ENCODE data around the gene GPR3. TPM values are rescaled to one million over a fixed set of nuclear protein-coding genes. Genes with fewer than 3 reads are reported as not detected.

Gene GPR3
- total RNA-seq, 4 donors from 2014 or later, result not detected

DNA sequence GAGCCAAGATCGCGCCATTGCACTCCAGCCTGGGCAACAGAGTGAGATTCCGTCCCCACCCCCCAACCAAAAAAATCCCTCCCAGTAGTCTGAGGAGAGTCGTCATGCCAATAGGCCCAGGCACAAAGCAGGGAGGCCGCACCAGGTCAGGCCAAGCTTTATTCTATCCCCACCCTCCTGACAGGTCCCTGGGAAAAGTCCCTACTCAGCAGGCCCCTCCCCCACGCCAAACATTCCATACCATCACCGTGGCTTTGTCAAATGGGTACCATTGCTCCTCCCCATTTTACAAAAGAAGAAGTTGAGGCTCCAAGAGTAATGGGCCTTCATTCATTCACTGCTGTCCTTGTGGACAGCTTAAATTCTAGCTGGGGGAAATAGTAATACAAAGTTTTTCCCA, 5.3 kb downstream of the GPR3 start:
- H3K4me1 ChIP-seq, result peaks cover 0 to 21% (median 8%) of the 10 kb centered on the region in 4 donors
- no peak for DNase-seq
- TF ChIP-seq POLR2A (IDR thresholded peaks at IDR 0.05), result no peak
- TF ChIP-seq CTCF (IDR thresholded peaks at IDR 0.05), result no peak

DNA sequence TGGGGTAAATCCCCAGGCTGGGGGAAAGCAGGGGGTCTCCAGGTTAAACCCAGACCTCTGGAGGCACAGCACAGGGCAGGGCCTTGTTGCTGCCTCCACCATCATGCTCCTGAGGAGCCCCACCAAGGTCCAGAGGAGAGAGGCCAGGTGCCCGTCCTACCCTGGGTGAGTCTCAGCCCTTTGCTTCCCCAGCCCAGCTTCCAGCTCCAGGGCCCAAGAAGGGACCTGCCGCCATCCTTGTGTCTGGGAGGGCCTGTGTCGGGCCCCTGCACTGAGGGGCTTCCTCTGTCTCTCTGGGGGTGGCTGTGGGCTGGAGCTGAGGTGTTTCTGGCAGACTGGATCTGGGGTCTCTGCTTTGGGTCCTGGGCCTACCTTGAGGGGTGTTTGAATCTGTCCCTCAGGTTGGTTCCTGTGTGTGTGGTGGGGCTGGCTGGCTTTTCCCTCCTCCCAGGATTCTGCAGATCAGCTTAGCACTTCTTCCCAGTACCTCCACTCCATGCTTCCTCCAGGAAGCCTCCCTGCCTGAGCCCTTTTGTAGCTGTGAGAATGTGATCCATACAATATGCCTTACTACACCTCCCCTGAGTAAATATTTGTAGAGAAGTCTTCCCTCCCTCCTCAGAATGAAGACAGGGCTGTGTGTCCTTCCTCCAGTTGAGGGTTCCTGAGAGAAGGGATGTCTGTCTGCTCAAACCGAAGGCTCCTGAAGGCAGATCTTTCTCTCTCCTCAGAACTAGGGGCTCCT, 6.2 kb downstream of the GPR3 start:
- no peaks in the 10 kb centered on the region for H3K9me3 ChIP-seq
- TF ChIP-seq POLR2A (IDR thresholded peaks at IDR 0.05) (no peak), CTCF (IDR thresholded peaks at IDR 0.05) (no peak)
- H3K4me1 ChIP-seq, result peaks cover 3 to 25% (median 10%) of the 10 kb centered on the region in 4 donors
- no peaks in the 10 kb centered on the region for H3K36me3 ChIP-seq
- no peak overlapping the region for H3K27ac ChIP-seq
- no peak for DNase-seq
- H3K4me3 ChIP-seq, result no peak overlapping the region
- no peaks in the 10 kb centered on the region for H3K27me3 ChIP-seq

More for the DNA sequence above, 5.3 kb downstream of the GPR3 start:
- Histone ChIP-seq H3K27me3 (no peaks in the 10 kb centered on the region), H3K9me3 (no peaks in the 10 kb centered on the region), H3K27ac (no peak overlapping the region), H3K4me3 (no peak overlapping the region), H3K36me3 (no peaks in the 10 kb centered on the region)

GRCh38 chr1:27399251-27400025, 7.0 kb downstream of the GPR3 start:
- DNase-seq, result no peak
- no peak overlapping the region for H3K27ac ChIP-seq

DNA sequence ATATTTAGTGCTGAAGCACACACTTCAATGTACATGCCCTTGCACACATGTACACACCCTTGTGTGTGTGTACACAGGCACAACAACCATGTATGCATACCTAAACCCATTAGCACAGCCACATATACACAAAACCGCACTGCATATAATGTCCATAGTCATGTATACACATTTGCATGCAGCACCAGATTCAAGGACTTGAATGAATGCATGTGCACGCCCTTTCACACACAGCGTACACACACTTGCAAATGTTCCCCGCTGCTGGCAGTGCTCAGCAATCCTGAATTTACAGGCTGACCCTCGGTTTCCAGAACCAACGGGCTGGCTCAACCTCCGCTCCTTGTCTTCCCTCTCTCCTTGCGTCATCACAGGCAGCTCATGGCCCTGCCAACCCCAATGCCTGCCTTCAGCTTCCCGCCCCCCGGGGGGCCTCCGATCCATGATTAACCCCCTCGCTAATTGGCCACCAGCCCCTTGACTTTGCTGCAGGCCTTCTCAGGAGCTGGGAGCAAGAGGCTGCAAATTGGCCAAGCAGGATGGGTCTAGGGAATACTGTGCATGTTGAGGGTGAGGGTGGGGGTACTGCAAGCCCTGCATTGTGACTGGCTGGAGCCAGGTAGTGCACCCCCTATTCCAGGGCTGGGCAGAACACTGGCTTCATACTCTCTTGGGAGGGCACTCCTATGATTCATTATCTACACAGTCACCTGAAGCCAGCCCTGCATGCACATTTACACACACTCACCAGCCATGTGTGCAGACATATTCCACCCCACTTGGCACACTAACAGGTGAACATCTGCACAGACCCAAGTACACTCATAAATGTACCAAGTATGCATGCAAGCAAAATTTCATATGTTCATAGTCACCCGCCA, 7.9 kb downstream of the GPR3 start:
- Histone ChIP-seq H3K27ac (no peak overlapping the region), H3K36me3 (no peaks in the 10 kb centered on the region), H3K4me1 (peaks cover 3 to 34% (median 16%) of the 10 kb centered on the region in 4 donors), H3K27me3 (no peaks in the 10 kb centered on the region), H3K4me3 (no peak overlapping the region), H3K9me3 (no peaks in the 10 kb centered on the region)
- DNase-seq, result no peak
- TF ChIP-seq CTCF (IDR thresholded peaks at IDR 0.05) (no peak), POLR2A (IDR thresholded peaks at IDR 0.05) (no peak)

More at GRCh38 chr1:27399251-27400025, 7.0 kb downstream of the GPR3 start:
- TF ChIP-seq POLR2A (IDR thresholded peaks at IDR 0.05), result no peak
- TF ChIP-seq CTCF (IDR thresholded peaks at IDR 0.05), result no peak
- H3K9me3 ChIP-seq, result no peaks in the 10 kb centered on the region
- H3K4me1 ChIP-seq, result peaks cover 3 to 34% (median 16%) of the 10 kb centered on the region in 4 donors
- no peak overlapping the region for H3K4me3 ChIP-seq
- H3K36me3 ChIP-seq, result no peaks in the 10 kb centered on the region
- H3K27me3 ChIP-seq, result no peaks in the 10 kb centered on the region

- H3K4me3 ChIP-seq, result no peak overlapping the region
- peaks cover 0 to under 1% (median 0%) of the 10 kb centered on the region in 3 donors for H3K36me3 ChIP-seq
- peaks cover 3 to 37% (median 16%) of the 10 kb centered on the region in 4 donors for H3K4me1 ChIP-seq
- no peaks in the 10 kb centered on the region for H3K9me3 ChIP-seq
- H3K27me3 ChIP-seq, result no peaks in the 10 kb centered on the region
- H3K27ac ChIP-seq, result no peak overlapping the region
- TF ChIP-seq POLR2A (IDR thresholded peaks at IDR 0.05) (no peak), CTCF (IDR thresholded peaks at IDR 0.05) (no peak)
- DNase-seq, result no peak
These were observed 8.5 kb downstream of the GPR3 start for GRCh38 chr1:27400963-27401341.

All from Peyer's patch (tissue), 4 donors.